A549 (cell line): ENCODE data around the gene NOPCHAP1. TPM values are rescaled to one million over a fixed set of nuclear protein-coding genes. Genes with fewer than 3 reads are reported as not detected.

Experiments used
- ATAC-seq, 2 experiments: fragments of 200-7000 bp in 1 of 2; fragments of >200 bp in 1 of 2; cut with Nextera tagmentation in 1 of 2; cut with Tn5 transposase in 1 of 2; 3 replicates each; pipeline versions ENCODE4 v1.8.0 to v1.9.1; 2018 to 2020; ENCODE audit warnings: mild to moderate bottlenecking in 1 of 2, moderate library complexity in 1 of 2
- CTCF ChIA-PET: fragments of 300-600 bp; sonication (Branson Sonifier 250); formaldehyde crosslinking; extraction: SDS; loops from one replicate; lab custom pipeline; 2021; ENCODE audit warnings: antibody characterized with exemption, inconsistent platforms; lab: Yijun Ruan, JAX
- POLR2A ChIA-PET: fragments of 350-600 bp; formaldehyde crosslinking; extraction: SDS; loops from one replicate; lab custom pipeline; 2021; ENCODE audit warnings: antibody characterized with exemption, inconsistent platforms; lab: Yijun Ruan, JAX
- DNase-seq, 2 experiments: peaks; one replicate each; pipeline versions ENCODE4 v3.0.0 to v3.0.0-alpha.2; 2011 to 2016; ENCODE audit warnings: low read depth in 1 of 2, low spot score in 1 of 2
- FAIRE-seq: peaks from 2 replicates; lab custom pipeline; 2011; peaks lifted over from hg19 to GRCh38; lab: Jason Lieb, UNC
- H3K27ac ChIP-seq, 2 experiments: fragments of >200 bp; sonication (Bioruptor Twin); formaldehyde crosslinking; 3 replicates each; pipeline ENCODE4 v1.5.1; 2016 to 2017
- H3K4me1 ChIP-seq: fragments of >200 bp; sonication (Bioruptor Twin); formaldehyde crosslinking; 3 replicates; pipeline ENCODE4 v1.6.1; 2016
- H3K4me2 ChIP-seq: fragments of >200 bp; sonication (Bioruptor Twin); formaldehyde crosslinking; 3 replicates; pipeline ENCODE4 v1.6.1; 2016
- H3K4me3 ChIP-seq: fragments of >200 bp; sonication (Bioruptor Twin); formaldehyde crosslinking; 3 replicates; pipeline ENCODE4 v1.5.1; 2016
- H3K9me3 ChIP-seq: fragments of >200 bp; sonication (Bioruptor Twin); formaldehyde crosslinking; 3 replicates; pipeline ENCODE4 v1.6.1; 2016
- BCL3 ChIP-seq: fragments of >200 bp; sonication (Bioruptor Twin); formaldehyde crosslinking; IDR thresholded peaks from 3 replicates; pipeline ENCODE4 v1.6.1; 2016
- CHD4 ChIP-seq: fragments of 200-600 bp; sonication (generic); IDR thresholded peaks from 2 replicates; pipeline ENCODE4 v1.6.1; 2016; ENCODE audit warnings: antibody characterized with exemption, mild to moderate bottlenecking, borderline replicate concordance
- EHMT2 ChIP-seq: fragments of 200-600 bp; sonication (generic); IDR thresholded peaks from 2 replicates; pipeline ENCODE4 v1.6.1; 2016; ENCODE audit warnings: antibody characterized with exemption, low read depth, mild to moderate bottlenecking, moderate library complexity
- FOSB ChIP-seq: fragments of 250-450 bp; sonication (Bioruptor Pico); IDR thresholded peaks from 2 replicates; pipeline ENCODE4 v1.5.0; 2020; ENCODE audit warnings: mild to moderate bottlenecking, moderate library complexity
- FOSL2 ChIP-seq, 2 experiments: fragments of 450-650 bp in 1 of 2; fragments of >200 bp in 1 of 2; sonication (Bioruptor Twin) in 1 of 2; formaldehyde crosslinking; IDR thresholded peaks; 2 replicates each; pipeline versions ENCODE4 v1.5.0 to v1.6.1; 2016 to 2020; ENCODE audit warnings: mild to moderate bottlenecking in 1 of 2, moderate library complexity in 1 of 2
- FOXS1 ChIP-seq: fragments of 250-450 bp; sonication (Bioruptor Pico); IDR thresholded peaks from 2 replicates; pipeline ENCODE4 v1.5.0; 2020; ENCODE audit warnings: mild to moderate bottlenecking, moderate library complexity
- HEYL ChIP-seq: fragments of 250-450 bp; sonication (Bioruptor Pico); IDR thresholded peaks from 2 replicates; pipeline ENCODE4 v1.8.0; 2021; ENCODE audit warnings: mild to moderate bottlenecking, moderate library complexity
- HOXB5 ChIP-seq: fragments of 250-450 bp; sonication (Bioruptor Pico); IDR thresholded peaks from 2 replicates; pipeline ENCODE4 v1.5.0; 2020; ENCODE audit warnings: mild to moderate bottlenecking, moderate library complexity
- KDM5A ChIP-seq: fragments of 200-600 bp; sonication (generic); IDR thresholded peaks from 2 replicates; pipeline ENCODE4 v1.6.1; 2016; ENCODE audit warnings: antibody characterized with exemption, mild to moderate bottlenecking
- NFE2L2 ChIP-seq: fragments of 150-350 bp; conservative IDR thresholded peaks from 2 replicates; pipeline ENCODE4 v1.6.1; 2014; ENCODE audit warnings: low read length
- NPAS2 ChIP-seq: fragments of 250-450 bp; sonication (Bioruptor Pico); IDR thresholded peaks from 2 replicates; pipeline ENCODE4 v1.8.0; 2022; ENCODE audit warnings: mild to moderate bottlenecking, moderate library complexity, borderline replicate concordance
- NR3C1 ChIP-seq: fragments of >200 bp; sonication (Bioruptor Twin); formaldehyde crosslinking; IDR thresholded peaks from 3 replicates; pipeline ENCODE4 v1.6.1; 2017
- PHF8 ChIP-seq: fragments of 200-600 bp; sonication (generic); IDR thresholded peaks from 2 replicates; pipeline ENCODE4 v1.6.1; 2016; ENCODE audit warnings: low read depth, mild to moderate bottlenecking, antibody characterized with exemption, moderate library complexity, borderline replicate concordance
- POLR2AphosphoS2 ChIP-seq: conservative IDR thresholded peaks from 2 replicates; pipeline ENCODE4 v1.6.1; 2012; ENCODE audit warnings: low read length, improper control_type of control experiment, inconsistent platforms
- RARB ChIP-seq: fragments of 250-450 bp; sonication (Bioruptor Pico); IDR thresholded peaks from 2 replicates; pipeline ENCODE4 v1.8.0; 2021; ENCODE audit warnings: mild to moderate bottlenecking, moderate library complexity
- REST ChIP-seq: fragments of 200-600 bp; sonication (generic); IDR thresholded peaks from 2 replicates; pipeline ENCODE4 v1.6.1; 2016; ENCODE audit warnings: antibody characterized with exemption, mild to moderate bottlenecking, moderate library complexity
- RNF2 ChIP-seq: fragments of 200-600 bp; sonication (generic); IDR thresholded peaks from 2 replicates; pipeline ENCODE4 v1.6.1; 2016; ENCODE audit warnings: low read depth, mild to moderate bottlenecking, antibody characterized with exemption, moderate library complexity, borderline replicate concordance
- TFCP2L1 ChIP-seq: fragments of 250-450 bp; sonication (Bioruptor Pico); IDR thresholded peaks from 2 replicates; pipeline ENCODE4 v1.5.0; 2021; ENCODE audit warnings: mild to moderate bottlenecking
- TP53 ChIP-seq: fragments of 250-450 bp; sonication (Bioruptor Pico); IDR thresholded peaks from 2 replicates; pipeline ENCODE4 v1.5.0; 2021; ENCODE audit warnings: mild to moderate bottlenecking, moderate library complexity
- USF2 ChIP-seq: fragments of 450-650 bp; IDR thresholded peaks from 2 replicates; pipeline ENCODE4 v1.6.1; 2014; ENCODE audit warnings: antibody characterized with exemption
- ZFP36 ChIP-seq: fragments of 450-650 bp; IDR thresholded peaks from 2 replicates; pipeline ENCODE4 v1.6.1; 2014; ENCODE audit warnings: borderline replicate concordance; ENCODE audit not compliant: partially characterized antibody
- ZNF302 ChIP-seq: fragments of 250-450 bp; sonication (Bioruptor Pico); IDR thresholded peaks from 2 replicates; pipeline ENCODE4 v1.9.0; 2021; ENCODE audit warnings: inconsistent platforms, mild to moderate bottlenecking, moderate library complexity
- ZSCAN20 ChIP-seq: fragments of 250-450 bp; sonication (Bioruptor Pico); IDR thresholded peaks from 2 replicates; pipeline ENCODE4 v1.8.0; 2022; ENCODE audit warnings: mild to moderate bottlenecking, moderate library complexity
- WGBS: methylation state at CpG from one replicate; pipeline ENCODE4 v1.1.6; 2017; ENCODE audit errors: missing lambda C conversion rate; 5-methylcytosine and 5-hydroxymethylcytosine counted together
- polyA plus RNA-seq, 4 experiments: library from polyadenylated mRNA; depleted of rRNA in 3 of 4; stranded (reverse); fragments of >200 nt; fragmentation: RNase III in 1 of 4; extraction: RNeasy Plus Mini Kit Qiagen cat#74134 plus additional on column Dnase treatment in 1 of 4; gene quantifications; 2 replicates in 3 of 4; 3 replicates in 1 of 4; pipeline ENCODE4 v1.2.3, GENCODE V29; 2011 to 2017
- TF ChIP-seq, protein P1 (sequence below): IDR thresholded peaks from 2 replicates; pipeline ENCODE4 v1.6.1; 2012; ENCODE audit warnings: low read depth, borderline replicate concordance
- TF ChIP-seq, protein P2 (sequence below): IDR thresholded peaks from 2 replicates; pipeline ENCODE4 v1.6.1; 2012

NOPCHAP1 gene
- polyA plus RNA-seq, 2 of the 4 experiments (the other 2 are of a cell fraction), result 21.7 to 29.5 TPM

DNA sequence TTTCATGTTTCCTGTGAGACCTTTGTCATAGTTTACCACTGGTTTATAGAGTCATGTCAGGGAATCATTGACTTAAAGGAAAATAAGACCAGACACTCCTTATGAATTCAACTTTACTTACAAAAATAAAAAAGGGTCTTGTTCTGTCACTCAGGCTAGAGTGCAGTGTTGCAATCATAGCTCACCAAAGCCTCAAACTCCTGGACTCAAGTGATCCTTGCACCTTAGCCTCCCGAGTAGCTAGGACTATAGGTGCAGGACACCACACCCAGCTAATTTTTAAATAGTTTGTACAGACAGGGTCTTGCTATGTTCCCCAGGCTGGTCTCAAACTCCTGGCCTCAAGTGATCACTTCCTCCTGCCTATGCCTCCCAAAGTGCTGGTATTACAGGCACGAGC is 47.0 kb upstream of the NOPCHAP1 start:
- 90% methylated on average over 2 of the region's 2 CpGs for WGBS
- DNase-seq, result no peak
- ATAC-seq, result no peak
- no peaks in the 10 kb centered on the region for H3K9me3 ChIP-seq
- POLR2A ChIA-PET, result no interaction called here
- H3K4me1 ChIP-seq, result peaks cover 5% of the 10 kb centered on the region; the same call in 1 of the 3 replicates
- no peak overlapping the region for H3K4me2 ChIP-seq
- CTCF ChIA-PET, result interaction anchor here (1.5 kb wide), 1 partner anchor 557 kb away, joined by 4 read pairs; no protein-coding TSS in a partner anchor
- no peak overlapping the region for H3K4me3 ChIP-seq
- no peak for FAIRE-seq
- TF ChIP-seq HEYL (CRISPR knock-in tag) (no peak), USF2 (no peak), NFE2L2 (no peak), ZFP36 (no peak), RNF2 (no peak), TP53 (no peak), RARB (CRISPR knock-in tag) (no peak), FOXS1 (CRISPR knock-in tag) (no peak), ZSCAN20 (no peak), NPAS2 (CRISPR knock-in tag) (no peak), KDM5A (no peak), CHD4 (no peak), FOSB (no peak)
- TF ChIP-seq, protein P1, sequence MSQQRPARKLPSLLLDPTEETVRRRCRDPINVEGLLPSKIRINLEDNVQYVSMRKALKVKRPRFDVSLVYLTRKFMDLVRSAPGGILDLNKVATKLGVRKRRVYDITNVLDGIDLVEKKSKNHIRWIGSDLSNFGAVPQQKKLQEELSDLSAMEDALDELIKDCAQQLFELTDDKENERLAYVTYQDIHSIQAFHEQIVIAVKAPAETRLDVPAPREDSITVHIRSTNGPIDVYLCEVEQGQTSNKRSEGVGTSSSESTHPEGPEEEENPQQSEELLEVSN, result no peak
- H3K27ac ChIP-seq, result no peak overlapping the region

- WGBS, result 87% methylated on average over 3 of the region's 3 CpGs
- no peaks in the 10 kb centered on the region for H3K9me3 ChIP-seq
- TF ChIP-seq NR3C1 (no peak), REST (no peak), TFCP2L1 (CRISPR knock-in tag) (no peak), RARB (CRISPR knock-in tag) (no peak), NPAS2 (CRISPR knock-in tag) (no peak), EHMT2 (no peak), PHF8 (no peak), POLR2AphosphoS2 (no peak), FOSL2 (IDR thresholded peaks at IDR 0.05) (no peak), FOSL2 (CRISPR knock-in tag; IDR thresholded peaks at IDR 0.05) (no peak), BCL3 (no peak), HOXB5 (CRISPR knock-in tag) (no peak), ZNF302 (CRISPR knock-in tag) (no peak), NFE2L2 (no peak)
- TF ChIP-seq, protein P2, sequence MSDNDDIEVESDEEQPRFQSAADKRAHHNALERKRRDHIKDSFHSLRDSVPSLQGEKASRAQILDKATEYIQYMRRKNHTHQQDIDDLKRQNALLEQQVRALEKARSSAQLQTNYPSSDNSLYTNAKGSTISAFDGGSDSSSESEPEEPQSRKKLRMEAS, result no peak
- no peak overlapping the region for H3K27ac ChIP-seq
- peaks cover 5% of the 10 kb centered on the region; the same call in 1 of the 3 replicates for H3K4me1 ChIP-seq
- ChIA-PET POLR2A (no interaction called here), CTCF (interaction anchor here (0.6 to 1.0 kb wide), 4 partner anchors 111 to 567 kb away, joined by 3 to 5 read pairs (median 4); no protein-coding TSS in a partner anchor)
- H3K4me2 ChIP-seq, result no peak overlapping the region
- ATAC-seq (no peak), FAIRE-seq (no peak), DNase-seq (no peak)
- no peak overlapping the region for H3K4me3 ChIP-seq
These were observed 44.7 kb upstream of the NOPCHAP1 start for GRCh38 chr12:104941454-104941853.
